GM19035 (cell line): ENCODE results near the gene VPS39.

Experiments used
- ATAC-seq: cut with Tn5 transposase; IDR thresholded peaks from one replicate; pipeline ENCODE4 v1.9.1; 2021; ENCODE audit not compliant: unreplicated experiment

Gene VPS39

GRCh38 chr15:42160136-42160535, 48.0 kb downstream of the VPS39 start:
- no peak for ATAC-seq

DNA sequence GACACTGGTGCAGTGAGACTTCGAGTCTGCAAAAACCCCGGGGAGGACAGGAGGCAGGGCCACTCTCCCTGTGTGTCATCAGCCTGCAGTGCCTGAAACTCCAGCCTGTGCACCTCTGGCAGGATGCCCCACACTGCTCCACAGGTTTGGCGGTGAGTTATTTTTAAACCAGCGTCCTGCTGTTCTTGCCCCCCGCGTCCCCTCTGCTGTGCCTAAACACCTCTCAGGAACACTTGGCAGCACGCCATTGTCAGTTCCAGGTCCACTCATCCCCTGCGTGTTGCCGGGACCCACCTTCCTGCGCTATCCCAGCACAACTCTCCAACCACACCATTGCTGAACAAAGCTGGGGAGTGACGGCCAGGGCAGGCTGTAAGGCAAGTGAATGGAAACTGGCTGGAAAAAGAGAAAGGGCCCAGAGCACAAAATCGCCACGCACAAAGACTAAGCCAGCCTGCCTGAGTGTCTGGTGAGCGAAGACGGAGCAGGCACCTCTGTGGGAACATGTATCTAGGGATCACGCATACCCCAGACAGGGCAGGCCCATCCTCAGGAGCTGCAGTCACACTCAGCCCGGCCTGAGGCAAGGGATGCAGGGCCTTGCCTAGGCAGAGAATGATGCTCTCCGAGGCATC, 48.6 kb downstream of the VPS39 start:
- ATAC-seq: no peak

GRCh38 chr15:42158941-42159340, 49.2 kb downstream of the VPS39 start:
- ATAC-seq: no peak

- ATAC-seq: no peak
Observed at GRCh38 chr15:42157981-42158765, 49.9 kb downstream of the VPS39 start.

DNA sequence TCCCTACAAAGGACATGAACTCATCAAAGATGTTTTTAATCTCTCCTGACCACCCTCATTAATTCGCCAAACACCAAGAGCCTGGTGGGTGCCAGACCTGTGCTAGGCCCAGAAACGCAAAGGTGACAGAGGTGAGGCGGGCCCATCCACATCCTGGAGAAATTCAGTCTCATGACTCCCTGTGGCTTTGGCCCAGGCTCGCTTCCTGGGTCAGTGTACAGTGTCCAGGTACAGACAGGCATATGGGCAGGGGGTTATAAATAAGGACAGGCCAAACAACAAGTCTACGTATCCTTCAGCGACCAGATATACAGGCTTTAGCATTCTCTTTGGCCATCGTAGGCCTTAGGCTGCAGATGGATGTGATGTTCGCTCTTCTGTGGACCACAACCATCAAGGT, 50.7 kb downstream of the VPS39 start:
- ATAC-seq: no peak

DNA sequence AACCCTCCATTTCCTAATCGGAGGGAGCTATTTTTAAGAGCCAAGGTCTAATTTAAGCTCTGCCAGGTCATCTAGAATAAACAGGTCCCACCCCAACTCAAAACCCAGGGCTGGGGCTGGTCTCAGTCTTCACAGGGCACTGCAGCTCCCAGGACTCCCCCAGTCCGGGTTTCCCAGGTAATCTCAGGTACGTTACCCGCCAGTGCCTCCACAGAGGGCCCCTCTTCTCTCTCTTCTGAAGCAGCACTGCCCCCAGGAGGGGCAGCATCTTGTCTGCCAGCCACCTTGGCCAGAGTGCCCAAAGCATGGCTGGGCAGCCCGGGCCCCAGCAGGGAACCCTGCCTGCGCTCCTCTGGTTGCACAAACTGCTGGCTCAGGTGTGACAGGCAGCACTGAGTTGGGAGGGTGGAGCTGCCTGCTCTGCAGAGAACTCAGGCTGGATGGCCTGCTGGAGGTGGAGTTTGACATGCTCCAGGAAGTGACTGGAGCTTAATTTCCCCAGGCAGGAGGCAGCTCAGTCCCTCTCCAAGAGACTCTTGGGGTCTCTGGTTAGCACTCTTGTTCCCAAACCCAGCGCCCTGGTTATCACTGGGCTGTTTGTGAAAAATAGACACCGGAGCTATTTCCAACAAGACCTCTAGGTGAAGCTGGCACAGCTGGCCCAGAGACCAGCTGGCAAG, 51.7 kb downstream of the VPS39 start, which contains the start of gene PLA2G4F:
PLA2G4F (minus strand) TSS at position 394 of the 680 bp plus-strand sequence; CDS start at position 307, 87 bp downstream.
- no peak for ATAC-seq

- ATAC-seq: no peak
Observed at GRCh38 chr15:42155546-42156242, 52.4 kb downstream of the VPS39 start.

GRCh38 chr15:42154956-42155355, 53.1 kb downstream of the VPS39 start:
- ATAC-seq: no peak

- ATAC-seq: no peak
Observed at GRCh38 chr15:42154212-42154941, 53.7 kb downstream of the VPS39 start.

- no peak for ATAC-seq
Observed at GRCh38 chr15:42153874-42154211, 54.3 kb downstream of the VPS39 start.

- ATAC-seq: no peak
Observed at GRCh38 chr15:42152921-42153698, 55.0 kb downstream of the VPS39 start.

DNA sequence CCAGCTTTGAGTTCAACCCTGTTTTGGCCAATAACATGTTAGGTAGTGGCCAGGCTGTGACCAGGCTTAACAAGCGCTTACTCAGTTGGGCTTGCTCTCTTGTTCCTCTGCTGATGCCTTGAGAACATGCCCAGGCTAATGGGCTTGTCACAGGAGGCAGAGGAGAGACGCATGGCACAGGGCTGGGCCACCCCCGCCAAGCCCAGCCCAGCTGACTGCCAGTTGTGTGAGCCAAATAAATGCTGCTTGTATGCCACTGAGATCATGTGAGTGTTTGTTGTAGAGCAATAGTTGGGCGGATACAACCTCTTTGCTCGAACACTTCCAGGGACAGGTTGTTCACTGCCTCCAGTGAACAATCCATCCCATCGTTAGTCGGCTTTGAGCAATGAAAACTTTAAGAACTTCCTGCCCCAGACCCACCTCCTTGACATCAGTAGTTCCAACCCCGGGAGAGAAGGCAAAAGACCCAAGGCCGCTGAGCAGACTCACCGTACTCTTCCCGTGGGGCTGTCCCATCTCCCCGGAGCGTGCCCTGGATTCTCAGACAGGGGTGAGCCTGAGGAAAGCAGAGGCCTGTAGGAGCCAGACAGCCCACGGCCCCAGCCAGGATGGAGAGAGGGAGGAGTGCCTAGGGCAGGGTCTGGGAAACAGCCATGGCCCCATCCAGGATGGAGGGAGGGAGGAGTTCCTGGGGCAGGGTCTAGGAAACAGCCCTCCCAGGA, 55.7 kb downstream of the VPS39 start:
- ATAC-seq: no peak

DNA sequence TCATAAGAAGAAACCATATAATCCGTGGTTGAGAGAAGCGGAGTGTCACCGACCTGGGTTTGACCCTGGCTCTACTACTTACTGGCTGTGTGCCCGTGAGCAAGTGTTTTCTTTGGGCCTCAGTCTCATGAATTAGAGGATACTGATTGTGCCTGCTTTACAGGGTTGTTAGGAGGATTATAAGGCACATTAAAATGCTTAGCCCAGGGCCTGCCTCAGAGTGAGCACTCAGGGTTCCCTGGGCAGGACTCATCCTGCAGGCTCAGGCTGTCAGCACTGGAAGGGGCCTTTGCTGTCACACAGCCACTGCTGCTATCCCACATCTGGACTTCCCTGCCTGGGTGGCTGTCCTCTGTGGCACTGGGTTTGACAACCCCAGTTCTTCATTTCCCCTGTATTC, 56.4 kb downstream of the VPS39 start:
- no peak for ATAC-seq

DNA sequence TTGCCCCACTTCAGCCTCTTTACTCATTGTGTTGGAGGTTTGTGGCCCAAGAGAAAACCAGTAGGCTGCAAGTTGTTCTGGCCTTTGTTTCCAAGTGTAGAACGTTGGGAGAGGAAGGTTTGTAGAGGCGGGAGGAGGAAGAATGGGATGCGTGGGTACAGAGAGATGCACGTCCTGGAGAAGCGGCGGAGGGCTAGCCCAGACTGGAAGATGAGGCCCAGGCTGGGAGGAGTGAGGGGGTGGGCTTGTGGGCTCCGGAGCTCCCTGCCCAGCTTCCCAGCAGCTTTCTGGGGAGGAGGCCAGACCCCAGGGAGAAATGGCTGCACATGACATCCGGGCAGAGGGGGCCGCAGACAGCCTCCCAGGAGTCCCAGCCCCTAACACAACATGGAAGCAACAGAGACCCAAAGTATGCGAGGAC, 57.0 kb downstream of the VPS39 start:
- no peak for ATAC-seq

DNA sequence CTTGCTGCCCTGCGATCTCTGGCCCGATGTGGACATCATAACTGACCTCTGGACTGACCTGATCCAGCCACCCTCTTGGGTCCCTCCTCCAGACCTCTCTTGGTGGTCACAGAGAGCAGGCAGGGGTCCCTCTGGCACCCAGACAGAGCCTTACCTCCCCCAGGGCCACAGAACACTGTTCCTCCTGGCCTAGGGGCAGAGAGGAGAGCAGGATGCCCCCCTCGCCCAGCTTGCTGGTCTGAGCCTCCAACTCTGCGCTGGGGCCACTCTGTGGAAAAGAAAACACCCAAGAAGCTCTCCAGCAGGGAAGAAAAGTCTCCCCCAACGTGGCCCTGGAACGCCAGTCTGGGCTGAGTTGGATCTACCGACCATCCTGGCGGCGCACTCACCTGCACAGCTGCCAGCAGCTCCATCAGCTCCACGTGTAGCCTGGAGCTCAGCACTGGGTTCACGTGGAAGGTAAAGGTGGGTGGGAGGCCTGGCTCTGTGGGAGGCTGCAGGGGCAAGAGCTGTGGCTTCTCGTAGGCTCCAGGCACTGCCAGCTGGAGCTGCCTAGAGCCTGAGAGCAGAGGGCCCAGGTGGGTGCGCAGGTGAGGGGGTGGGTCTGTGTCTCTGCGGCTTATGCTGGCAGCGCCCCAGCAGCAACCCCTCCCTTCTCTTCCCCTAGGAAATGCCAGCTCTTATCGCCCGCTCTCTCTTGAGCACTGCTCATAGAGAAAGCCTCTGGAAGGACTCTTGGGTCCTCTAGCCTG, 57.7 kb downstream of the VPS39 start:
- no peak for ATAC-seq

DNA sequence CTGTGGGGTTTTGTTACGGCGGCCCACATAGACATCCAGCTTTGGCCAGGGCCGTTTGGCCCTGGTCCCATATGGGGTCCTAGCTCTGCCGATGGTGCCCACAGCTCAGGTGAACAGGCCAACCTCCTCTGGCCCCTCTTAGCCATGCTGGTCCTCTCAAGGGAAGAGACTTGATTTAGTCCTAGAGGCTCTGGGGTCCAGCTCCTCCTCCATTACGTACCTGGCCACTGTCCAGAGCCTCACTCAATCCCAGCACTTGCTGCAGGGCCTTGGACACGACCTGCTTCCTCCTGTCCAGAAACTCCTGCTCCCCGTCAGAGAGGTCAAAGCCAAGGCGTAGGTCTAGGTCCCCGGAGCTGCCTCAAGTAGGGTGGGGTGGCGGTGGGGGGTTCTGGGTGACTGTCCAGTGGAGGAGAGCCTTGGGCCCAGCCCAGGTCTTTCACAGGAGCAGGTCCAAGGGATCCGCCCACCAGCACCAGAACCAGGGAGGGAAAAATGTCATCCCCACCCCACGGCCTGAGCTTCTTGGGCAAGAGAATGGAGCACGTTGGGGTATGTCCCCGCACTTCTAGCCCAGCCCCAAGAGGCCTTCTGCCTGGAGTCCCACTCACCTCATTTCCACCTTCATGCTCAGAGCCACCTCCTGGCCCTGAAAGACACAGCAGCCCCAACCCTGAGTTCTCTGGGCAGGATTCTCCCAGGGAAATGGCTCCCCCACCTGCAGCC, 58.4 kb downstream of the VPS39 start:
- no peak for ATAC-seq

DNA sequence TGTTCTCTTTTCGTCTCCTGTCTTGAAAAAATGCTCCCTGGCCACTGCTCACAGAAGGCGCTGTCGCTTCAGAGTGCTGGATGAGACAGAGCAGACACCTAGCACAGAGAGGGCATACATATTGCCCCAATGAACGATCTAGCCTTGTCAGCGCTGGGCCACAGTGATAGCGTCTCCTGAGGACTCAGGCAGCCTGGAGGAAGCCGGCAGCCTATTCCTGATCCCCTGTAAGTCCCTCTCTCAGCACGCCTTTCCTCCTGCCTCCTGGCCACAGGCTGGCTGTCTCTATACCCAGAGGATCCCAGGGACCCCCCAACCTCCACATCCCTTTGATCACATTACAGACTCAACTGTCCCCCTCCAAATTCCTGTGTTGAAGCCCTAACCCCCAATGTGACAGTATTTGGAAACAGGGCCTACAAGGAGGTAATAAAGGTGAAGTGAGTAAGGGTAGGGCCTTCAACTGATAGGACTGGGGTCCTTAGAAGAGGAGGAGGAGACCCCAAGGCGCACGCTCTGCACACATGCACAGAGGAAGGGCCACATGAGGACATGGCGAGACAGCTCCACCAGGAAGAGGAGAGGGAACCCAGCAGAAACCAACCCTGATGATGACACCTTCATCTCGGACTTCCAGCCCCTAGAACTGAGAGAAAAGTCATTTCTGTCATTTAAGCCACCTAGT, 59.2 kb downstream of the VPS39 start:
- no peak for ATAC-seq

DNA sequence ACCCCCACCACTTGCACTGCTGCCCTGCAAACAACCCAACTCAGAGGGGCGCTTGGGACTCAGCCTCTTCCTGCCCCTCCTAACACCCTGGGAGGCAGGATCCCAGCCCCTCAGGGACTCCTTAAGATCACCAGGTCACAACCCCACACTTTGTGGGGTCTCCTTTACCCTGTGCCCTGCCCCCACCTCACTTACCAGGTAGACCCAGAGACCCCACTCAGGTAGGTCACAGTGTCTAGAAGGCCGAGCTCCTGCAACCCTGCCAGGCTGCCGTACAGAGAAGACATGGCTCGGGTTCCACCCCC, 60.7 kb downstream of the VPS39 start:
- ATAC-seq: no peak
